ENCODE data around the gene MRPL36.

DNA sequence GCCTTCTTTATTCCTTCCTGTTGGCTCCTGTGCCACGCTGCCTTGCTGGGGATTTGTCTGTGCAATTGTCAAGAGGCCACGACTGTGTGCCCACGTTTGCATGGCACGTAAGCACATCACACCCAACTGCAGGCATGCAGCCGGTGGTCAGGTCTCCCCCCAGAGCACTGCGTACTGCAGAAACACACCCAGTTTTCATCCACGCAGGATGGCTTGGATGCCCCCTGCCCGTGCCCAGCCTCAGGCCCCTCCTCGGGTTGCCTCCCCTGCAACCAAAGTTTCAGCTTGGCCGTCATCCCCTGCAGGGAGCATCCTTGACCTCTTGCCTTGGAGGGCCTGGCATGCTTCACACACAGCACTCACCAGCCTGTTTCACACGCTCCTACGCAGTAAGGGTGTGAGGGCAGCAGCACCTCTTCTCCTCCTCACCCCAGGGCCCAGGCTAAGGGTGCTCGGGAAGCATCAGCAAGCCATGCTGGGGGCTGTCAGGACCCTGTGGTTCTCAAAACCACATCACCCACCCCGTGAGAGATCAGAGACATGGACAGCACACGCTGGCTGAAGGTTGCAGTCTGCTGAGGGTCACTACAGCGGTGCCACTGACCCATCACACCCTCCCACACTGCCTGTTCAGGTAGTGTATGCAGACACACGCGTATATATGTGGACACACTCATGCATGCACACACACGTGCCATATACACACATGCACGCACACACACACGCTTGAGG, 3.1 kb downstream of the MRPL36 start:
- TF ChIP-seq, protein P1, sequence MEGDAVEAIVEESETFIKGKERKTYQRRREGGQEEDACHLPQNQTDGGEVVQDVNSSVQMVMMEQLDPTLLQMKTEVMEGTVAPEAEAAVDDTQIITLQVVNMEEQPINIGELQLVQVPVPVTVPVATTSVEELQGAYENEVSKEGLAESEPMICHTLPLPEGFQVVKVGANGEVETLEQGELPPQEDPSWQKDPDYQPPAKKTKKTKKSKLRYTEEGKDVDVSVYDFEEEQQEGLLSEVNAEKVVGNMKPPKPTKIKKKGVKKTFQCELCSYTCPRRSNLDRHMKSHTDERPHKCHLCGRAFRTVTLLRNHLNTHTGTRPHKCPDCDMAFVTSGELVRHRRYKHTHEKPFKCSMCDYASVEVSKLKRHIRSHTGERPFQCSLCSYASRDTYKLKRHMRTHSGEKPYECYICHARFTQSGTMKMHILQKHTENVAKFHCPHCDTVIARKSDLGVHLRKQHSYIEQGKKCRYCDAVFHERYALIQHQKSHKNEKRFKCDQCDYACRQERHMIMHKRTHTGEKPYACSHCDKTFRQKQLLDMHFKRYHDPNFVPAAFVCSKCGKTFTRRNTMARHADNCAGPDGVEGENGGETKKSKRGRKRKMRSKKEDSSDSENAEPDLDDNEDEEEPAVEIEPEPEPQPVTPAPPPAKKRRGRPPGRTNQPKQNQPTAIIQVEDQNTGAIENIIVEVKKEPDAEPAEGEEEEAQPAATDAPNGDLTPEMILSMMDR (IDR thresholded peaks at IDR 0.05; ENCODE audit: extremely low read depth in 1 of 2, insufficient read depth in 1 of 2, low read depth in 1 of 2, low read length in 2 of 2): no peak
- TF ChIP-seq MYC (IDR thresholded peaks at IDR 0.05; ENCODE audit: low read depth, low read length) (no peak), EZH2 (IDR thresholded peaks at IDR 0.05; ENCODE audit: borderline replicate concordance, low read depth, low read length, severe bottlenecking) (no peak)

Data from endothelial cell of umbilical vein (primary cell).